ENCODE data around the gene ABHD1.

DNA sequence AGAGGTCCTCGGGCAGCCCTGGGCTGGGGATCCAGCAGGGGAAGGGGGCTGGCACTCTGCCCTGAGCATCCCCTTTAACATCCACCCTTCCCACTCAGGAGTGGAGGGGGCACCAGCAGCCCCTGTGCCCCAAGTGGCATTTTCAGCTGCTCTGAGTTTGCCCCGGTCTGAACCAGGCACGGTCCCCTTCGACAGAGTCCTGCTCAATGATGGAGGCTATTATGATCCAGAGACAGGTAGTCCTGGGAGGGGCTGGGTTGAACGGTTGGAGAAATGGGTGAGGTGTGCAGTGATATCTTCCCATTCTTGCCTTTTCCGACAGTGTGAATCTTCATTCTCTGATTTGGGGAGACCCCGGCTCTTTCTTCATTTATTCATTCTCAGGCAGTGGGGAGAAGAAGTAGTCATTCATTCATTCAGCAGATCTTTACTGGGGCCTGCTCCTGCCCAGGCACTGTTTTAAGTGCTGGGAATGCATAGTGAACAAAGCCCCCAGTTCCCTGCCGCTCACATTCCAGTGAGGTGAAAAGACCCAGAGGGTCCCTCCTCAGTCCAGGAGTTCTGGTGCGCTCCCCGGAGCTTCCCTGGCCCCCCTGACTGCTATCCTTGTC is 38.4 kb upstream of the ABHD1 start:
- TF ChIP-seq, protein P1, sequence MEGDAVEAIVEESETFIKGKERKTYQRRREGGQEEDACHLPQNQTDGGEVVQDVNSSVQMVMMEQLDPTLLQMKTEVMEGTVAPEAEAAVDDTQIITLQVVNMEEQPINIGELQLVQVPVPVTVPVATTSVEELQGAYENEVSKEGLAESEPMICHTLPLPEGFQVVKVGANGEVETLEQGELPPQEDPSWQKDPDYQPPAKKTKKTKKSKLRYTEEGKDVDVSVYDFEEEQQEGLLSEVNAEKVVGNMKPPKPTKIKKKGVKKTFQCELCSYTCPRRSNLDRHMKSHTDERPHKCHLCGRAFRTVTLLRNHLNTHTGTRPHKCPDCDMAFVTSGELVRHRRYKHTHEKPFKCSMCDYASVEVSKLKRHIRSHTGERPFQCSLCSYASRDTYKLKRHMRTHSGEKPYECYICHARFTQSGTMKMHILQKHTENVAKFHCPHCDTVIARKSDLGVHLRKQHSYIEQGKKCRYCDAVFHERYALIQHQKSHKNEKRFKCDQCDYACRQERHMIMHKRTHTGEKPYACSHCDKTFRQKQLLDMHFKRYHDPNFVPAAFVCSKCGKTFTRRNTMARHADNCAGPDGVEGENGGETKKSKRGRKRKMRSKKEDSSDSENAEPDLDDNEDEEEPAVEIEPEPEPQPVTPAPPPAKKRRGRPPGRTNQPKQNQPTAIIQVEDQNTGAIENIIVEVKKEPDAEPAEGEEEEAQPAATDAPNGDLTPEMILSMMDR (IDR thresholded peaks at IDR 0.05): no peak
- TF ChIP-seq POLR2A (IDR thresholded peaks at IDR 0.05) (no peak), POLR2AphosphoS5 (IDR thresholded peaks at IDR 0.05) (no peak)

All from breast epithelium (tissue), 3 donors.